WTC11 (cell line): ENCODE results near the gene R3HCC1L. TPM values are rescaled to one million over a fixed set of nuclear protein-coding genes. Genes with fewer than 3 reads are reported as not detected.

Experiments
- ATAC-seq: fragments of 200-7000 bp; cut with Tn5 transposase; 2 replicates; pipeline ENCODE4 v1.10.0; 2021; ENCODE audit warnings: mild to moderate bottlenecking, moderate library complexity
- CTCF ChIA-PET: fragments of 300-600 bp; sonication (Branson Sonifier 250); formaldehyde crosslinking; loops from one replicate; lab custom pipeline; 2021; ENCODE audit warnings: antibody characterized with exemption; lab: Charles Lee
- POLR2A ChIA-PET: fragments of 350-600 bp; sonication (Branson Sonifier 250); formaldehyde crosslinking; loops from one replicate; lab custom pipeline; 2021; ENCODE audit warnings: antibody characterized with exemption; lab: Charles Lee
- DNase-seq: peaks from one replicate; pipeline ENCODE4 v3.0.0; 2021; ENCODE audit warnings: low spot score
- H3K27ac Mint-ChIP-seq: 2 replicates; pipeline ENCODE4 v1.8.0; 2021; ENCODE audit warnings: mixed read lengths
- H3K27me3 Mint-ChIP-seq: 2 replicates; pipeline ENCODE4 v1.8.0; 2021; ENCODE audit warnings: low read depth, mild to moderate bottlenecking, moderate library complexity, mixed read lengths
- H3K36me3 Mint-ChIP-seq: 2 replicates; pipeline ENCODE4 v1.8.0; 2021; ENCODE audit warnings: mixed read lengths
- H3K4me1 Mint-ChIP-seq: 2 replicates; pipeline ENCODE4 v1.8.0; 2022; ENCODE audit warnings: mixed read lengths
- H3K4me3 Mint-ChIP-seq: 2 replicates; pipeline ENCODE4 v1.8.0; 2021; ENCODE audit warnings: mild to moderate bottlenecking, moderate library complexity, mixed read lengths
- H3K9me3 Mint-ChIP-seq: 2 replicates; pipeline ENCODE4 v1.8.0; 2021; ENCODE audit warnings: mixed read lengths
- ATF2 ChIP-seq: sonication (generic); formaldehyde crosslinking; IDR thresholded peaks from 2 replicates; pipeline ENCODE4 v1.8.1; 2022; ENCODE audit warnings: low read depth, missing genetic modification reagents, borderline replicate concordance
- CDX4 ChIP-seq: fragments of 250-450 bp; sonication (Bioruptor Pico); IDR thresholded peaks from 2 replicates; pipeline ENCODE4 v1.9.0; 2021; ENCODE audit warnings: moderate library complexity, mild to moderate bottlenecking, inconsistent platforms, borderline replicate concordance
- CREB1 ChIP-seq: sonication (generic); formaldehyde crosslinking; IDR thresholded peaks from 2 replicates; pipeline ENCODE4 v1.8.0; 2023; ENCODE audit warnings: mild to moderate bottlenecking, missing genetic modification reagents
- CREM ChIP-seq: sonication (generic); formaldehyde crosslinking; IDR thresholded peaks from 2 replicates; pipeline ENCODE4 v1.8.1; 2022; ENCODE audit warnings: mild to moderate bottlenecking, missing genetic modification reagents, moderate library complexity
- E2F4 ChIP-seq: sonication (generic); formaldehyde crosslinking; IDR thresholded peaks from 2 replicates; pipeline ENCODE4 v1.8.1; 2022; ENCODE audit warnings: low read depth, mild to moderate bottlenecking, moderate library complexity, missing genetic modification reagents, borderline replicate concordance
- EMX1 ChIP-seq: fragments of 250-450 bp; sonication (Bioruptor Pico); IDR thresholded peaks from 2 replicates; pipeline ENCODE4 v1.8.0; 2021; ENCODE audit warnings: mild to moderate bottlenecking
- GABPB1 ChIP-seq: sonication (generic); formaldehyde crosslinking; IDR thresholded peaks from 2 replicates; pipeline ENCODE4 v1.8.1; 2023; ENCODE audit warnings: mild to moderate bottlenecking, missing genetic modification reagents
- IRF1 ChIP-seq: sonication (generic); formaldehyde crosslinking; IDR thresholded peaks from 2 replicates; pipeline ENCODE4 v1.8.0; 2023; ENCODE audit warnings: missing genetic modification reagents
- KAT7 ChIP-seq: sonication (generic); formaldehyde crosslinking; IDR thresholded peaks from 2 replicates; pipeline ENCODE4 v1.8.1; 2023; ENCODE audit warnings: missing genetic modification reagents, mild to moderate bottlenecking, borderline replicate concordance
- MXD4 ChIP-seq: fragments of 250-450 bp; sonication (Bioruptor Pico); IDR thresholded peaks from 2 replicates; pipeline ENCODE4 v1.8.0; 2021; ENCODE audit warnings: mild to moderate bottlenecking, moderate library complexity, borderline replicate concordance
- NR3C1 ChIP-seq: sonication (generic); formaldehyde crosslinking; conservative IDR thresholded peaks from 2 replicates; pipeline ENCODE4 v1.8.1; 2023; ENCODE audit warnings: low read depth, mild to moderate bottlenecking, missing genetic modification reagents
- PREB ChIP-seq: sonication (generic); formaldehyde crosslinking; IDR thresholded peaks from 2 replicates; pipeline ENCODE4 v1.8.1; 2022; ENCODE audit warnings: mild to moderate bottlenecking, missing genetic modification reagents, moderate library complexity, borderline replicate concordance
- RORB ChIP-seq: fragments of 250-450 bp; sonication (Bioruptor Pico); IDR thresholded peaks from 2 replicates; pipeline ENCODE4 v1.9.0; 2021; ENCODE audit warnings: mild to moderate bottlenecking
- TEAD1 ChIP-seq: sonication (generic); formaldehyde crosslinking; IDR thresholded peaks from 2 replicates; pipeline ENCODE4 v1.8.0; 2022; ENCODE audit warnings: mild to moderate bottlenecking, missing genetic modification reagents
- ZBTB21 ChIP-seq: sonication (generic); formaldehyde crosslinking; IDR thresholded peaks from 2 replicates; pipeline ENCODE4 v1.8.1; 2023; ENCODE audit warnings: mild to moderate bottlenecking, missing genetic modification reagents, borderline replicate concordance
- ZNF396 ChIP-seq: fragments of 250-450 bp; sonication (Bioruptor Pico); IDR thresholded peaks from 2 replicates; pipeline ENCODE4 v1.8.0; 2021; ENCODE audit warnings: mild to moderate bottlenecking, moderate library complexity, borderline replicate concordance
- ZNF423 ChIP-seq: fragments of 250-450 bp; sonication (Bioruptor Pico); IDR thresholded peaks from 2 replicates; pipeline ENCODE4 v2.1.2; 2022; ENCODE audit warnings: mild to moderate bottlenecking, moderate library complexity
- ZNF512 ChIP-seq: sonication (generic); formaldehyde crosslinking; IDR thresholded peaks from 2 replicates; pipeline ENCODE4 v1.8.1; 2022; ENCODE audit warnings: missing genetic modification reagents, borderline replicate concordance
- ZNF671 ChIP-seq: fragments of 250-450 bp; sonication (Bioruptor Pico); IDR thresholded peaks from 2 replicates; pipeline ENCODE4 v1.8.0; 2021; ENCODE audit warnings: mild to moderate bottlenecking
- total RNA-seq: library from RNA; stranded (reverse); gene quantifications from 3 replicates; pipeline ENCODE4 v1.2.3, GENCODE V29; 2021

Gene R3HCC1L
- total RNA-seq, 1 experiment from 2014 or later = 14.7 TPM

- TF ChIP-seq IRF1 = no peak
- no peak for TF ChIP-seq ZNF396 (CRISPR knock-in tag)
- TF ChIP-seq CREB1 (CRISPR knock-in tag) = no peak
- no peak for TF ChIP-seq GABPB1 (CRISPR knock-in tag)
- no peak for TF ChIP-seq CDX4 (CRISPR knock-in tag)
- TF ChIP-seq, all 79 proteins: peak for 0
Observed at GRCh38 chr10:98272245-98272644, 137.8 kb downstream of the R3HCC1L start (continued).

- no peak overlapping the region for H3K4me3 Mint-ChIP-seq
- peaks cover 21% of the 10 kb centered on the region for H3K27me3 Mint-ChIP-seq
- DNase-seq (peak; percentile 33), ATAC-seq (peak; percentile 69)
- TF ChIP-seq CDX4 (CRISPR knock-in tag) (no peak), IRF1 (no peak), PREB (CRISPR knock-in tag) (no peak), KAT7 (no peak), TEAD1 (no peak), EMX1 (CRISPR knock-in tag) (no peak), ZBTB21 (CRISPR knock-in tag) (no peak)
- CTCF ChIA-PET = interaction anchor here (0.5 to 13.7 kb wide), 6 partner anchors 9 to 153 kb away, joined by 3 to 204 read pairs (median 6); no protein-coding TSS in a partner anchor
- H3K9me3 Mint-ChIP-seq = peaks cover 9% of the 10 kb centered on the region
- H3K36me3 Mint-ChIP-seq = no peaks in the 10 kb centered on the region
- peaks cover 32% of the 10 kb centered on the region for H3K4me1 Mint-ChIP-seq
- POLR2A ChIA-PET = no interaction called here
- H3K27ac Mint-ChIP-seq = no peak overlapping the region
Observed at GRCh38 chr10:98272656-98273055, 138.2 kb downstream of the R3HCC1L start.

- peaks cover 30% of the 10 kb centered on the region for H3K4me1 Mint-ChIP-seq
- ChIA-PET CTCF (interaction anchor here (0.5 to 13.7 kb wide), 6 partner anchors 9 to 152 kb away, joined by 3 to 204 read pairs (median 6); no protein-coding TSS in a partner anchor), POLR2A (no interaction called here)
- H3K27me3 Mint-ChIP-seq = peaks cover 21% of the 10 kb centered on the region
- no peak overlapping the region for H3K27ac Mint-ChIP-seq
- peak; percentile 9 for ATAC-seq
- TF ChIP-seq MXD4 (CRISPR knock-in tag) = no peak
- TF ChIP-seq E2F4 = no peak
- no peak for DNase-seq
- no peaks in the 10 kb centered on the region for H3K36me3 Mint-ChIP-seq
- H3K9me3 Mint-ChIP-seq = peaks cover 9% of the 10 kb centered on the region
- H3K4me3 Mint-ChIP-seq = no peak overlapping the region
Observed at GRCh38 chr10:98273057-98273850, 138.8 kb downstream of the R3HCC1L start.

- DNase-seq = no peak
- Mint-ChIP-seq H3K36me3 (no peaks in the 10 kb centered on the region), H3K4me1 (peaks cover 25% of the 10 kb centered on the region), H3K27me3 (peaks cover 13% of the 10 kb centered on the region), H3K27ac (no peak overlapping the region), H3K9me3 (peaks cover 9% of the 10 kb centered on the region), H3K4me3 (no peak overlapping the region)
- CTCF ChIA-PET = interaction anchor here (13.7 kb wide), 1 partner anchor 35 kb away, joined by 204 read pairs; no protein-coding TSS in a partner anchor
- ATAC-seq = no peak
- POLR2A ChIA-PET = interaction anchor here (0.7 kb wide), 1 partner anchor 34 kb away, joined by 4 read pairs; no protein-coding TSS in a partner anchor
- TF ChIP-seq ZNF423 (CRISPR knock-in tag) (no peak), ATF2 (CRISPR knock-in tag) (no peak), NR3C1 (no peak), ZNF512 (CRISPR knock-in tag) (no peak), CREM (no peak), RORB (CRISPR knock-in tag) (no peak), ZNF671 (CRISPR knock-in tag) (no peak), MXD4 (CRISPR knock-in tag) (no peak)
Observed at GRCh38 chr10:98274562-98274961, 140.1 kb downstream of the R3HCC1L start.
